Mesothelial cell of epicardium (in vitro differentiated cells): ENCODE measurements around the gene THEM4. TPM values are rescaled to one million over a fixed set of nuclear protein-coding genes. Genes with fewer than 3 reads are reported as not detected.

ENCODE experiments used
- DNase-seq, 2 experiments: peaks; one replicate each; pipeline ENCODE4 v3.0.0; 2021; ENCODE audit warnings: low spot score in 2 of 2; ENCODE audit not compliant: unreplicated experiment in 2 of 2
- H3K27ac Mint-ChIP-seq: 2 replicates; pipeline ENCODE4 v1.8.0; 2021; ENCODE audit warnings: mixed read lengths
- H3K27me3 Mint-ChIP-seq: 2 replicates; pipeline ENCODE4 v1.8.0; 2021; ENCODE audit warnings: low read depth, mixed read lengths
- H3K36me3 Mint-ChIP-seq: 2 replicates; pipeline ENCODE4 v1.8.0; 2021; ENCODE audit warnings: mixed read lengths
- H3K4me1 Mint-ChIP-seq: 2 replicates; pipeline ENCODE4 v1.8.0; 2021; ENCODE audit warnings: mixed read lengths
- H3K4me3 Mint-ChIP-seq: 2 replicates; pipeline ENCODE4 v1.8.0; 2021; ENCODE audit warnings: mild to moderate bottlenecking, moderate library complexity, mixed read lengths
- H3K9me3 Mint-ChIP-seq: 2 replicates; pipeline ENCODE4 v1.8.0; 2021; ENCODE audit warnings: mixed read lengths
- CTCF ChIP-seq: fragments of 200-600 bp; sonication (generic); IDR thresholded peaks from one replicate; pipeline ENCODE4 v1.5.0; 2021; ENCODE audit warnings: antibody characterized with exemption; ENCODE audit not compliant: unreplicated experiment
- total RNA-seq: library from RNA; stranded (reverse); gene quantifications from 3 replicates; pipeline ENCODE4 v1.2.1, GENCODE V29; 2021

Gene THEM4
- total RNA-seq, 1 donor from 2014 or later, result 24.3 TPM

- no peaks in the 10 kb centered on the region for H3K27me3 Mint-ChIP-seq
- no peak overlapping the region for H3K27ac Mint-ChIP-seq
- peaks cover 35% of the 10 kb centered on the region for H3K4me1 Mint-ChIP-seq
- TF ChIP-seq CTCF, result no peak
- no peaks in the 10 kb centered on the region for H3K36me3 Mint-ChIP-seq
- DNase-seq, result no peak
- no peaks in the 10 kb centered on the region for H3K9me3 Mint-ChIP-seq
- H3K4me3 Mint-ChIP-seq, result no peak overlapping the region
These were observed 29.8 kb upstream of the THEM4 start for GRCh38 chr1:151939141-151939540.

GRCh38 chr1:151936653-151937052 lies 27.3 kb upstream of the THEM4 start:
- no peaks in the 10 kb centered on the region for H3K36me3 Mint-ChIP-seq
- H3K4me1 Mint-ChIP-seq, result peaks cover 36% of the 10 kb centered on the region
- no peaks in the 10 kb centered on the region for H3K27me3 Mint-ChIP-seq
- no peaks in the 10 kb centered on the region for H3K9me3 Mint-ChIP-seq
- H3K27ac Mint-ChIP-seq, result peak overlapping the region; percentile 10
- no peak for DNase-seq
- no peak overlapping the region for H3K4me3 Mint-ChIP-seq
- no peak for TF ChIP-seq CTCF

- Mint-ChIP-seq H3K27ac (peak overlapping the region; percentile 69), H3K27me3 (no peaks in the 10 kb centered on the region), H3K36me3 (no peaks in the 10 kb centered on the region), H3K4me1 (peaks cover 30% of the 10 kb centered on the region), H3K4me3 (no peak overlapping the region), H3K9me3 (peaks cover under 1% of the 10 kb centered on the region)
- no peak for DNase-seq
- TF ChIP-seq CTCF, result no peak
These were observed 26.7 kb upstream of the THEM4 start for GRCh38 chr1:151935894-151936602.

- H3K9me3 Mint-ChIP-seq, result peaks cover 6% of the 10 kb centered on the region
- H3K27ac Mint-ChIP-seq, result peak overlapping the region; percentile 68
- DNase-seq, result no peak
- H3K36me3 Mint-ChIP-seq, result no peaks in the 10 kb centered on the region
- peaks cover 23% of the 10 kb centered on the region for H3K4me1 Mint-ChIP-seq
- H3K4me3 Mint-ChIP-seq, result no peak overlapping the region
- no peaks in the 10 kb centered on the region for H3K27me3 Mint-ChIP-seq
- no peak for TF ChIP-seq CTCF
These were observed 25.8 kb upstream of the THEM4 start for GRCh38 chr1:151935154-151935553.

- no peak overlapping the region for H3K4me3 Mint-ChIP-seq
- no peaks in the 10 kb centered on the region for H3K36me3 Mint-ChIP-seq
- H3K9me3 Mint-ChIP-seq, result peaks cover 9% of the 10 kb centered on the region
- peak; percentile 70 for TF ChIP-seq CTCF
- no peak for DNase-seq
- peaks cover 23% of the 10 kb centered on the region for H3K4me1 Mint-ChIP-seq
- H3K27me3 Mint-ChIP-seq, result no peaks in the 10 kb centered on the region
- H3K27ac Mint-ChIP-seq, result peak overlapping the region; percentile 26
These were observed 24.8 kb upstream of the THEM4 start for GRCh38 chr1:151934048-151934493.
